ENCODE measurements around the gene SMARCA4.
"Not testable (repeated sequence)": the region's sequence is repeated elsewhere in the genome, so short reads cannot be mapped to it uniquely, and the experiment has no call there.

SMARCA4 gene

GRCh38 chr19:10929402-10929794, 31.4 kb upstream of the SMARCA4 start:
- no peak for DNase-seq

GRCh38 chr19:10935371-10936059, 25.3 kb upstream of the SMARCA4 start:
- DNase-seq, result no peak

GRCh38 chr19:10936661-10937084, 24.2 kb upstream of the SMARCA4 start:
- peak; percentile 45 for DNase-seq

- DNase-seq, result not testable (repeated sequence)
Measured at GRCh38 chr19:10941649-10942048, 19.2 kb upstream of the SMARCA4 start.

- DNase-seq, result not testable (repeated sequence)
Measured at GRCh38 chr19:10943412-10943811, 17.4 kb upstream of the SMARCA4 start.

- DNase-seq, result no peak
Measured at GRCh38 chr19:10945264-10945663, 15.6 kb upstream of the SMARCA4 start.

GRCh38 chr19:10946958-10947657, 13.7 kb upstream of the SMARCA4 start:
- DNase-seq, result no peak

- DNase-seq, result no peak
Measured at GRCh38 chr19:10952809-10953208, 8.0 kb upstream of the SMARCA4 start.

- DNase-seq, result not testable (repeated sequence)
Measured at GRCh38 chr19:10959277-10959968, 1.4 kb upstream of the SMARCA4 start.

GRCh38 chr19:10961073-10961860, 437 bp downstream of the SMARCA4 start:
- DNase-seq, result no peak

GRCh38 chr19:10962863-10963262, 2.0 kb downstream of the SMARCA4 start:
- no peak for DNase-seq

GRCh38 chr19:10963865-10964264, 3.0 kb downstream of the SMARCA4 start:
- DNase-seq, result no peak

GRCh38 chr19:10964903-10965302, 4.1 kb downstream of the SMARCA4 start:
- DNase-seq, result no peak

GRCh38 chr19:10965398-10965797, 4.6 kb downstream of the SMARCA4 start:
- no peak for DNase-seq

- no peak for DNase-seq
Measured at GRCh38 chr19:10966809-10967208, 6.0 kb downstream of the SMARCA4 start.

- DNase-seq, result no peak
Measured at GRCh38 chr19:10968527-10969135, 7.8 kb downstream of the SMARCA4 start.

- no peak for DNase-seq
Measured at GRCh38 chr19:10971107-10971726, 10.4 kb downstream of the SMARCA4 start.

- no peak for DNase-seq
Measured at GRCh38 chr19:10975374-10976130, 14.7 kb downstream of the SMARCA4 start.

- no peak for DNase-seq
Measured at GRCh38 chr19:10976131-10976892, 15.5 kb downstream of the SMARCA4 start.

GRCh38 chr19:10977742-10978092, 16.9 kb downstream of the SMARCA4 start:
- no peak for DNase-seq

GRCh38 chr19:10979951-10980381, 19.1 kb downstream of the SMARCA4 start:
- peak; percentile 42 for DNase-seq
